DMS 273 (cell line): Measurements from ENCODE around the gene ZKSCAN1.
A peak's percentile ranks its signal among the peaks of the same experiment; 100 is the strongest.
"Not testable (repeated sequence)": the region's sequence is repeated elsewhere in the genome, so short reads cannot be mapped to it uniquely, and the experiment has no call there.

ENCODE experiments used
- DNase-seq: peaks from one replicate; lab custom pipeline; 2025; ENCODE audit not compliant: unreplicated experiment; lab: John Stamatoyannopoulos, UW

The ZKSCAN1 gene

DNA sequence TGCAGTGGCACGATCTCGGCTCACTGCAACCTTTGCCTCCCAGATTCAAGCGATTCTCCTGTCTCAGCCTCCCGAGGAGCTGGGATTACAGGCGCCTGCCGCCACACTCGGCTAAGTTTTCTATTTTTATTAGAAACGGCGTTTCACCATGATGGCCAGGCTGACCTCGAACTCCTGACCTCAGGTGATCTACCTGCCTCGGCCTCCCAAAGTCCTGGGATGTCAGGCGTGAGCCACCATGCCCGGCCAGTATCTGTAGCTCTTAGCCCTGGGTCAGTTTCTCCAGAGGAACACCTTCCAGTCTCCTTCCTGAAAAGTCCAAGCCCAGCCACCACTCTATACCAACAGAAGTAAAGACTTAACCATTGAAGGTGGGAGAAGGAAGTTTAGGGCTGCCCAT is 15.2 kb upstream of the ZKSCAN1 start:
- no peak for DNase-seq

GRCh38 chr7:100003711-100004661 is 11.4 kb upstream of the ZKSCAN1 start:
- DNase-seq: peak; percentile 48

DNA sequence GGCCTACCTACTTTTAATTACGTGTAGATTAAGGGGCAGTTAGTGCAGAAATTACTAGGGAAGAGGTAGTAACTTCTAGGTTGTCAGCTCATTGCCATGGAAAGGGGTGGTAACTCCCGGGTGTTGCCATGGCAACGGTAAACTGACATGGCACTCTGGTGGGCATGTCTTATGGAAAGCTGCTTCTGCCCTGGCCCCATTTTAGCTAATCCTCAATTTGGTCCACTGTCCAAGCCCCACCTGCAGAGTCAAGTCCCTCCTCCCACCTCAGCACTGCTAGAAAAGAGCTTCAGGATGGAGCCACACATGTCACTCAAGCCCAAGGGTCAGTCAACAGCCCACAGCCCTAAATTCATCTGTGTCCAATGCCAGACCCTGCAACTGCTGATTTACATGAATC is 7.5 kb upstream of the ZKSCAN1 start:
- DNase-seq: peak; percentile 64

- peak; percentile 22 for DNase-seq
Measured at GRCh38 chr7:100008525-100008924, 6.9 kb upstream of the ZKSCAN1 start.

DNA sequence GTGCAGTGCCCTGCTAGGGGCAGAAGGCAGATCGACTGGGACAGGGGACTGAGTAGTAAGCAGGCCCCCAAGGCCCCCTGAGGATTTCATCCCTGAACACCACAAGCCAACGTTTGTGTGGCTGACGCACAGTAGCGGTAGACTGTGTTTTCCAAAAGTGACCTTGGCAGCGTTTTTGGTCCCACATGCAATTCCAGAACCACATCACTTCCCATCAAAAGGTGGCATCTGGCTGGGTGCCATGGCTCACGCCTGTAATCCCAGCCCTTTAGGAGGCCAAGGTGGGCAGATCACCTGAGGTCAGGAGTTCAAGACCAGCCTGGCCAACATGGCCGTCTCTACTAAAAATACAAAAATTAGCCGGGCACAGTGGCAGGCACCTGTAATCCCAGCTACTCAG is 5.4 kb upstream of the ZKSCAN1 start:
- not testable (repeated sequence) for DNase-seq

DNA sequence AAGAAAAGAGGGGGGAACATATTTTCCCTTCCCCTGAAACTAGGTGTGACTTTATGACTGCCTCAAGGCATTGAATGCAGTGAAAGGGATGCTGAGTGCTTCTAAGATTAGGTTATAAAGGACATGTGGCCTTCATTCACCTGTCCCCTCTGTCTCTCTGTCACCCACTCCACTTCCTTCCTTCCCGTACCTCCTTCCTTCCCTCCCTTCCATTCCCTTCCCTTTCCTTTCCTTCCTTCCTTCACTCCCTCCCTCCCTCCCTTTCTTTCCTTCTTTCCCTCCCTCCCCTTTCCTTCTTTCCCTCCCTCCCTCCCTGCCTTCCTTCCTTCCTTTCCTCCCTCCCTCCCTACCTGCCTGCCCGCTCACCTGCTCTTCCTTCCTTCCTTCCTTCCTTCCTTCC is 4.5 kb upstream of the ZKSCAN1 start:
- no peak for DNase-seq

- DNase-seq: no peak
Measured at GRCh38 chr7:100011516-100011915, 3.9 kb upstream of the ZKSCAN1 start.

DNA sequence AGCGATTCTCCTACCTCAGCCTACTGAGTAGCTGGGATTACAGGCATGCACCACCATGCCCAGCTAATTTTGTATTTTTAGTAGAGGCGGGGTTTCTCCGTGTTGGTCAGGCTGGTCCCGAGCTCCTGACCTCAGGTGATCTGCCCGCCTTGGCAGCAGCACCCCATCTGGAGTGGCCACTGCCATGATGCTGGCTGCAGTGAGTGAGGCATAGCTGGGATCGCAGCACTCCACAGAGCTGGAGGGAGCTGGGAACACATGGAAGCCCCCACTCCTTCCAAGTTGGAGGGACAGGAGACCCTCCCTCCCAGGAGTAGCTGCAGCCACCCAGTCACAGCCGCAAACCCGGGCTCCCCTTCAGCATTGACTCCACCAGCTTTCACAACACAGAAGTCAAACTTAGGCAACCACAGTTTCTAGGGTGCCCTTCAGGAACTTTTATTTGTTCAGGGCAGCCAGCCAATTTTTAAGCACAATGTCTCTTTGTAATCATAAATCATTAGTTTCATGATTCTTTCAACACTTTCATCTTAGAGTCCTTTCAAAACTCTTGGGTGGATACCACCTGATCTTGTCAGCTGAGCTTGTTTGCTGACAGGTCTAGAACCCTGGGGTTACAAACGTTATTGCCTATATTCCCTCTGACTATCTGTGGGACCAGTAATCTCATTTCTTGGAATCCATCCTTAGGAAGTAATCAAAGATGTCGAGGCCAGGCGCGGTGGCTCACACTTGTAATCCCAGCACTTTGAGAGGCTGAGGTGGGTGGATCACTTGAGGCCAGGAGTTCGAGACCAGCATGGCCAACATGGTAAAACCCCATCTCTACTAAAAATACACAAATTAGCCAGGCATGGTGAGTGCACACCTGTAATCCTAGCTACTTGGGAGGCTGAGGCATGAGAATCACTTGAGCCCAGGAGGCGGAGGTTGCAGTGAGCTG is 2.7 kb upstream of the ZKSCAN1 start:
- not testable (repeated sequence) for DNase-seq

DNA sequence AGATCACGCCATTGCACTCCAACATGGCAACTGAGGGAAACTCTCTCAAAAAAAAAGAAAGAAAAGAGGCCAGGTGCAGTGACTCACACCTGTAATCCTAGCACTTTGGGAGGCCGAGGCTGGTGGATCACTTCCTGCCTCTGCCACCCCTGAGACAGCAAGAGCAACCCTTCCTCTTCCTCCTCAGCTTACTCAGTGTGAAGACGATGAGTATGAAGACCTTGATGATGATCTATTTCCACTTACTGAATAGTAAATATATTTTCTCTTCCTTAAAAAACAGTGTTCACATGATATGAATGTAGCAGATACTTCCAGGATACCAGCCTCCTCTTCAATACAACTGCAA is 2.1 kb upstream of the ZKSCAN1 start:
- DNase-seq: no peak

GRCh38 chr7:100016215-100016901 is 962 bp downstream of the ZKSCAN1 start:
- DNase-seq: peak; percentile 32

- no peak for DNase-seq
Measured at GRCh38 chr7:100017300-100017699, 1.9 kb downstream of the ZKSCAN1 start.

DNA sequence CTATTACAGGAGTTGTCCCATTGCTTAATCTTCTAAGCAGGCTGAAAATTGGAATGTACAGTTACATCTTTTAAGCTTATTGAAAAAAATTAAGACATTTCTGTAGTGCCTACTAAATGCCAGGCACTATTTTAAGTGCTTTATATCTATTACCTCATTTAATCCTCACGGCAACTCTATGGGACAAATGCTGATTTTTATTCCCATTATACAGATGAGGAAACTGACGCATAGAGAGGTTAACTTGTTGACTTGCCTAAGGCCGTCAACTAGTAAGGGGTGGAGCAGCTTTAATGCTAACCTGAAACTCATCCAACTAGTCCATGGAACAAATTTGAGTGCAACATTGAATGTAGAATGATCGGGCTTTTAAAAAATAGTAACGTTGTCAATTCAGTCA is 2.5 kb downstream of the ZKSCAN1 start:
- DNase-seq: no peak

GRCh38 chr7:100019908-100020307 is 4.5 kb downstream of the ZKSCAN1 start:
- DNase-seq: no peak

DNA sequence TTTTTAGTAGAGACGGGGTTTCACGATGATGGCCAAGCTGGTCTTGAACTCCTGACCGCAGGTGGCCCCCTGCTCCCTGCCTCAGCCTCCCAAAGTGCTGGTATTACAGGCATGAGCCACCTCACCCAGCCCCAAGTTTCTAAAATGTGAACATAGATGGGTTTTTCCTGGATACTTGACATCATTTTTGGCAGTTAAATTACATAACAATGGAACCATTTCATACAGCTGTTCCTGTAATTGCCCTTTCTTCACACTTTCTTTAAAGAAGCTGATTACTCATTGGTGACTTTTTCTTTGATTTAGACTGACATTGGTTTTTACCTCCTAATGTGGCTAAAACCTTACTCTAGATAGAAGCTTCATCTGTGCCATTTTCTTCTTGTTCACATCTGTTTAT is 5.9 kb downstream of the ZKSCAN1 start:
- DNase-seq: no peak

DNA sequence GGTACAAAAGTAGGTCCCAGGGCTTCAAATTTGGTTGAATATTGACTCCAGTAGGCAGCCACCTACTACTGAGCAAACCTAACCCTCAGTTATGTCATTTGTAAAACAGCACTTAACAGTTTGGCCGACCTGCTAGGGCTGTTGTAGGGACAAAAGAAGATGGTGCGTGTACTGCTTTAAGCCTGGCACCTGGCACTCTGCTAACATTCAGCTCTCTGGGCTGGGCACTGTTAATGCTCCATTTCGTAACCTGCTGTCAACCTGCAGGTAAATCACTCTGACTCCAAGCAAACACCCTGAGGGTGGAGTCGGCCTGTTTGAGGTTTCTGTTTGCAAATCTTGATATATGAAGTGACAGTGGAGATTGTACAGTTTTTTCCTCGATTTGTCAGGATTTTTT is 7.2 kb downstream of the ZKSCAN1 start:
- DNase-seq: no peak

DNA sequence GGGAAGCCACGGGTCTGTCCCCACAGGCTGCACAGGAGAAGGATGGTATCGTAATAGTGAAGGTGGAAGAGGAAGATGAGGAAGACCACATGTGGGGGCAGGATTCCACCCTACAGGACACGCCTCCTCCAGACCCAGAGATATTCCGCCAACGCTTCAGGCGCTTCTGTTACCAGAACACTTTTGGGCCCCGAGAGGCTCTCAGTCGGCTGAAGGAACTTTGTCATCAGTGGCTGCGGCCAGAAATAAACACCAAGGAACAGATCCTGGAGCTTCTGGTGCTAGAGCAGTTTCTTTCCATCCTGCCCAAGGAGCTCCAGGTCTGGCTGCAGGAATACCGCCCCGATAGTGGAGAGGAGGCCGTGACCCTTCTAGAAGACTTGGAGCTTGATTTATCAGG is 8.1 kb downstream of the ZKSCAN1 start:
- no peak for DNase-seq

- DNase-seq: no peak
Measured at GRCh38 chr7:100024020-100024619, 8.7 kb downstream of the ZKSCAN1 start.

GRCh38 chr7:100027197-100027596 is 11.8 kb downstream of the ZKSCAN1 start:
- no peak for DNase-seq

DNA sequence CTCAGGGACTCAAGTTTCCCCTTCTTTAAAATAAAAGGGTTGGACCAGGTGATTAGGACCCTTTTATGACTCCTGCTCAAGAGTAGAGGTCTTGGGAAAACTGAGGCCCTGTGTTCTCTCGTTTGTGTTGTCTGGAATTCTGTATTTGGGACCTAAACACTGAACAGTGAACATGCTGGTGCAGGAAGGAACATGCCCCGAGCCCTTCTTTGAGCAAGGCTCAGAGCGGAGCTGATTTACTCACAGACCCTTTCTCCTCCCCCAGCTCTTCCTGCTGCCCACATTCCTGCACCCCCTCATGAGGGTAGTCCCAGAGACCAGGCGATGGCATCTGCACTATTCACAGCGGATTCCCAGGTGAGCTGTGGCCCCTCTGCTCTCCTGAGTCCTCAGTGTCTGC is 14.2 kb downstream of the ZKSCAN1 start:
- no peak for DNase-seq

DNA sequence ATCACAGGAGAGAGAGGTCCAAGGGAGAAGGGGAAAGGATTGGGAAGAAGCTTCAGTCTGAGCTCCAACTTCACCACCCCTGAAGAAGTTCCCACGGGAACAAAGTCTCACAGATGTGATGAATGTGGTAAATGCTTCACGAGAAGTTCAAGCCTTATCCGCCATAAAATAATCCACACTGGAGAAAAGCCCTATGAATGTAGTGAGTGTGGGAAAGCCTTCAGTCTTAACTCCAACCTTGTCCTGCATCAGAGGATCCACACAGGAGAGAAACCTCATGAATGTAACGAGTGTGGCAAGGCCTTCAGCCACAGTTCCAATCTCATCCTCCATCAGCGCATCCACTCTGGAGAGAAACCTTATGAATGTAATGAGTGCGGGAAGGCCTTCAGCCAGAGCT is 18.1 kb downstream of the ZKSCAN1 start:
- no peak for DNase-seq
